Measurements from ENCODE around the gene MTHFR.
A peak's percentile ranks its signal among the peaks of the same experiment; 100 is the strongest.

Gene MTHFR

GRCh38 chr1:11805422-11806306, at the start of gene MTHFR, which contains the start of gene CLCN6:
TSS of gene MTHFR (minus strand) at chr1:11805964. CDS start at chr1:11803116, 2,848 bp downstream.
TSS of gene CLCN6 (plus strand) at chr1:11806191. CDS start at chr1:11806263, 72 bp downstream.
- DNase-seq (ENCODE audit: low read depth, low spot score), result peak; percentile 98

- DNase-seq (ENCODE audit: low read depth, low spot score), result no peak
These were observed 49.7 kb upstream of the MTHFR start for GRCh38 chr1:11855430-11855829.

GRCh38 chr1:11854519-11854918, 48.8 kb upstream of the MTHFR start:
- DNase-seq (ENCODE audit: low read depth, low spot score), result no peak

GRCh38 chr1:11851180-11851579, 45.4 kb upstream of the MTHFR start:
- no peak for DNase-seq (ENCODE audit: low read depth, low spot score)

GRCh38 chr1:11850156-11850555, 44.4 kb upstream of the MTHFR start:
- no peak for DNase-seq (ENCODE audit: low read depth, low spot score)

- no peak for DNase-seq (ENCODE audit: low read depth, low spot score)
These were observed 42.6 kb upstream of the MTHFR start for GRCh38 chr1:11848373-11848700.

GRCh38 chr1:11847667-11848372, 42.1 kb upstream of the MTHFR start, which contains the start of gene NPPA:
TSS of gene NPPA (minus strand) at chr1:11847783. CDS start at chr1:11847684, 99 bp downstream.
- DNase-seq (ENCODE audit: low read depth, low spot score), result no peak

- no peak for DNase-seq (ENCODE audit: low read depth, low spot score)
These were observed 40.0 kb upstream of the MTHFR start for GRCh38 chr1:11845641-11846335.

- DNase-seq (ENCODE audit: low read depth, low spot score), result no peak
These were observed 36.6 kb upstream of the MTHFR start for GRCh38 chr1:11842154-11843041.

GRCh38 chr1:11841245-11842153, 35.7 kb upstream of the MTHFR start:
- no peak for DNase-seq (ENCODE audit: low read depth, low spot score)

GRCh38 chr1:11839727-11840705, 34.3 kb upstream of the MTHFR start:
- no peak for DNase-seq (ENCODE audit: low read depth, low spot score)

GRCh38 chr1:11838349-11839272, 32.8 kb upstream of the MTHFR start:
- DNase-seq (ENCODE audit: low read depth, low spot score), result peak; percentile 18

GRCh38 chr1:11837767-11838348, 32.1 kb upstream of the MTHFR start:
- DNase-seq (ENCODE audit: low read depth, low spot score), result no peak

GRCh38 chr1:11836955-11837766, 31.4 kb upstream of the MTHFR start:
- DNase-seq (ENCODE audit: low read depth, low spot score), result no peak

- DNase-seq (ENCODE audit: low read depth, low spot score), result no peak
These were observed 29.9 kb upstream of the MTHFR start for GRCh38 chr1:11835441-11836225.

GRCh38 chr1:11833900-11834299, 28.1 kb upstream of the MTHFR start:
- DNase-seq (ENCODE audit: low read depth, low spot score), result no peak
